HEK293 (cell line): Measurements from ENCODE around the gene NFIL3.

ENCODE experiments used
- CTCF ChIP-seq: fragments of 450-650 bp; formaldehyde crosslinking; IDR thresholded peaks from 2 replicates; pipeline ENCODE4 v1.5.1; 2016; ENCODE audit warnings: missing biosample characterization, missing genetic modification characterization
- ELK4 ChIP-seq: IDR thresholded peaks from 2 replicates; pipeline ENCODE4 v1.6.1; 2011; ENCODE audit warnings: mild to moderate bottlenecking, low read depth, low read length, borderline replicate concordance
- MYNN ChIP-seq: fragments of 450-650 bp; formaldehyde crosslinking; IDR thresholded peaks from 2 replicates; pipeline ENCODE4 v1.5.1; 2016; ENCODE audit warnings: missing biosample characterization, missing genetic modification characterization, borderline replicate concordance
- SETDB1 ChIP-seq: IDR thresholded peaks from one replicate; pipeline ENCODE4 v1.6.1; 2017; ENCODE audit warnings: mild to moderate bottlenecking, low read length, moderate library complexity, mixed read lengths; ENCODE audit not compliant: insufficient read length
- ZBTB10 ChIP-seq: fragments of 450-650 bp; formaldehyde crosslinking; IDR thresholded peaks from 2 replicates; pipeline ENCODE4 v1.5.1; 2016; ENCODE audit warnings: missing biosample characterization, missing genetic modification characterization
- ZFHX2 ChIP-seq: fragments of 450-650 bp; formaldehyde crosslinking; conservative IDR thresholded peaks from 2 replicates; pipeline ENCODE4 v1.5.1; 2016; ENCODE audit warnings: missing biosample characterization, missing genetic modification characterization
- ZNF350 ChIP-seq: fragments of 450-650 bp; formaldehyde crosslinking; IDR thresholded peaks from 2 replicates; pipeline ENCODE4 v1.5.0; 2017; ENCODE audit warnings: missing biosample characterization, mild to moderate bottlenecking, missing genetic modification characterization
- ZNF416 ChIP-seq: fragments of 450-650 bp; formaldehyde crosslinking; IDR thresholded peaks from 2 replicates; pipeline ENCODE4 v1.5.1; 2016; ENCODE audit warnings: missing biosample characterization, missing genetic modification characterization
- ZNF529 ChIP-seq: fragments of 450-650 bp; formaldehyde crosslinking; IDR thresholded peaks from 2 replicates; pipeline ENCODE4 v1.5.1; 2017; ENCODE audit warnings: missing genetic modification characterization, missing biosample characterization; ENCODE audit not compliant: insufficient replicate concordance
- ZNF585B ChIP-seq: fragments of 450-650 bp; formaldehyde crosslinking; IDR thresholded peaks from 2 replicates; pipeline ENCODE4 v1.5.1; 2016; ENCODE audit warnings: missing biosample characterization, missing genetic modification characterization
- ZNF677 ChIP-seq: fragments of 450-650 bp; IDR thresholded peaks from 2 replicates; pipeline ENCODE4 v1.5.0; 2018; ENCODE audit warnings: missing biosample characterization, mild to moderate bottlenecking, missing genetic modification characterization, moderate library complexity
- ZNF776 ChIP-seq: fragments of 450-650 bp; formaldehyde crosslinking; IDR thresholded peaks from 2 replicates; pipeline ENCODE4 v1.5.0; 2017; ENCODE audit warnings: missing biosample characterization, missing genetic modification characterization, borderline replicate concordance
- ZSCAN30 ChIP-seq: fragments of 450-650 bp; IDR thresholded peaks from 2 replicates; pipeline ENCODE4 v1.5.1; 2018; ENCODE audit warnings: missing biosample characterization, mild to moderate bottlenecking, missing genetic modification characterization, moderate library complexity
- TF ChIP-seq, protein P1 (sequence below): fragments of 450-650 bp; formaldehyde crosslinking; IDR thresholded peaks from 2 replicates; pipeline ENCODE4 v1.5.1; 2016; ENCODE audit warnings: missing biosample characterization, missing genetic modification characterization
- TF ChIP-seq, protein P2 (sequence below): fragments of 450-650 bp; formaldehyde crosslinking; IDR thresholded peaks from 2 replicates; pipeline ENCODE4 v1.5.0; 2017; ENCODE audit warnings: missing biosample characterization, missing genetic modification characterization, borderline replicate concordance
- TF ChIP-seq, protein P3 (sequence below): fragments of 450-650 bp; formaldehyde crosslinking; IDR thresholded peaks from 2 replicates; pipeline ENCODE4 v1.5.1; 2016; ENCODE audit warnings: missing biosample characterization, missing genetic modification characterization

The NFIL3 gene

DNA sequence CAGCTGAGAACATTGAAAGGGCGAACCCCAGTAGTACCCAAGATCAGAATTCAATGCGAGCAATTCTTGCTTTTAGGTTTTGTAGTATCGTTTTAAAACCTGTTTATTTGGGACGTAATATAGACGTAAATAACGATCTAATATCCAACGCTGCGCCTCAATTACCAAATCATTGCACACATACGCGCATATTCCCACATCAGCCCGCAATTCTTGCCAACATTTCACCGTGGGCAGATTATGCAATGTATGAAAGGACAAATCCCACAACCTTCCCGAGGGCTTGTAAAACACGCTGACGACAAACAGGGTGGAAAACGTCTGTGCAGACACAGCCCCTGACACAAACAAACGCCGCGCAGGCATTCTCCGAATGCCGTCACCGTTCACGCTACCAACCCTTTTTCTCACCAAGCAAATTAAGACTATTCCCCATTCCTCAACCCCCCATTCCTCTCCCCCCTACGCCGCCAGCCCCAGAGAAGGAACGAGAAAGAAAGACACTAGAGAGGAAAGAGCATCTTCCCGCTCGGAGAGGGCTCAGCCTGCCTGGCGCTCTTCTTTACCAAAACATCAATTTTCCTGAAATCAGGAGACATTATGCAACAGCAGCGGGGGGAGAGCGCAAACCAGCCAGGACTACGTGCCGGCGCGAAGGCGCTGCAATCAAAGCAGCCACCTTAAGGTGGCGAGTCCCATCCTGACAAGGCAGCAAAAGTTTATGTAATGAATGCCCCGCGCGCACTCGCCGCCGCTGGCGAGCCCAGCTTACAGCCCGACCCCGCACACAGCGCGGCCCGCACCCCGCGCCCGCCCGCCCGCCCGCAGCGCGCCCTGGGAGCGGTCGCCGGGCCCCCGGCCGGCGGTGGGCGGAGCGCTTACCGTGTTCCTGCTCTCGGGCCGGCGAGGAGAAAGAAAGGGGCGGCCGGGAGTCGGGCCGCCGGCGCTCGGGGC is 597 bp downstream of the NFIL3 start (continued):
- TF ChIP-seq, protein P1, sequence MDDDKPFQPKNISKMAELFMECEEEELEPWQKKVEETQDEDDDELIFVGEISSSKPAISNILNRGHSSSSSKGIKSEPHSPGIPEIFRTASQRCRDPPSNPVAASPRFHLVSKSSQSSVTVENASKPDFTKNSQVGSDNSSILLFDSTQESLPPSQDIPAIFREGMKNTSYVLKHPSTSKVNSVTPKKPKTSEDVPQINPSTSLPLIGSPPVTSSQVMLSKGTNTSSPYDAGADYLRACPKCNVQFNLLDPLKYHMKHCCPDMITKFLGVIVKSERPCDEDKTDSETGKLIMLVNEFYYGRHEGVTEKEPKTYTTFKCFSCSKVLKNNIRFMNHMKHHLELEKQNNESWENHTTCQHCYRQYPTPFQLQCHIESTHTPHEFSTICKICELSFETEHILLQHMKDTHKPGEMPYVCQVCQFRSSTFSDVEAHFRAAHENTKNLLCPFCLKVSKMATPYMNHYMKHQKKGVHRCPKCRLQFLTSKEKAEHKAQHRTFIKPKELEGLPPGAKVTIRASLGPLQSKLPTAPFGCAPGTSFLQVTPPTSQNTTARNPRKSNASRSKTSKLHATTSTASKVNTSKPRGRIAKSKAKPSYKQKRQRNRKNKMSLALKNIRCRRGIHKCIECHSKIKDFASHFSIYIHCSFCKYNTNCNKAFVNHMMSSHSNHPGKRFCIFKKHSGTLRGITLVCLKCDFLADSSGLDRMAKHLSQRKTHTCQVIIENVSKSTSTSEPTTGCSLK: no peak
- TF ChIP-seq SETDB1 (no peak), ZNF677 (tag by site-specific recombination) (no peak), ZNF585B (no peak), ZNF529 (no peak), ZNF416 (no peak), ZNF350 (tag by site-specific recombination) (no peak), ZBTB10 (tag by site-specific recombination) (no peak; the same call in 1 of the 2 replicates), ZFHX2 (tag by site-specific recombination) (peak; percentile 52; the same call in 1 of the 2 replicates), ZNF776 (tag by site-specific recombination) (no peak), ELK4 (no peak), ZSCAN30 (no peak), MYNN (tag by site-specific recombination) (no peak), CTCF (tag by site-specific recombination) (peak; percentile 19; the same call in 1 of the 2 replicates)
- TF ChIP-seq, protein P2, sequence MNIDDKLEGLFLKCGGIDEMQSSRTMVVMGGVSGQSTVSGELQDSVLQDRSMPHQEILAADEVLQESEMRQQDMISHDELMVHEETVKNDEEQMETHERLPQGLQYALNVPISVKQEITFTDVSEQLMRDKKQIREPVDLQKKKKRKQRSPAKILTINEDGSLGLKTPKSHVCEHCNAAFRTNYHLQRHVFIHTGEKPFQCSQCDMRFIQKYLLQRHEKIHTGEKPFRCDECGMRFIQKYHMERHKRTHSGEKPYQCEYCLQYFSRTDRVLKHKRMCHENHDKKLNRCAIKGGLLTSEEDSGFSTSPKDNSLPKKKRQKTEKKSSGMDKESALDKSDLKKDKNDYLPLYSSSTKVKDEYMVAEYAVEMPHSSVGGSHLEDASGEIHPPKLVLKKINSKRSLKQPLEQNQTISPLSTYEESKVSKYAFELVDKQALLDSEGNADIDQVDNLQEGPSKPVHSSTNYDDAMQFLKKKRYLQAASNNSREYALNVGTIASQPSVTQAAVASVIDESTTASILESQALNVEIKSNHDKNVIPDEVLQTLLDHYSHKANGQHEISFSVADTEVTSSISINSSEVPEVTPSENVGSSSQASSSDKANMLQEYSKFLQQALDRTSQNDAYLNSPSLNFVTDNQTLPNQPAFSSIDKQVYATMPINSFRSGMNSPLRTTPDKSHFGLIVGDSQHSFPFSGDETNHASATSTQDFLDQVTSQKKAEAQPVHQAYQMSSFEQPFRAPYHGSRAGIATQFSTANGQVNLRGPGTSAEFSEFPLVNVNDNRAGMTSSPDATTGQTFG (tag by site-specific recombination): no peak
- TF ChIP-seq, protein P3, sequence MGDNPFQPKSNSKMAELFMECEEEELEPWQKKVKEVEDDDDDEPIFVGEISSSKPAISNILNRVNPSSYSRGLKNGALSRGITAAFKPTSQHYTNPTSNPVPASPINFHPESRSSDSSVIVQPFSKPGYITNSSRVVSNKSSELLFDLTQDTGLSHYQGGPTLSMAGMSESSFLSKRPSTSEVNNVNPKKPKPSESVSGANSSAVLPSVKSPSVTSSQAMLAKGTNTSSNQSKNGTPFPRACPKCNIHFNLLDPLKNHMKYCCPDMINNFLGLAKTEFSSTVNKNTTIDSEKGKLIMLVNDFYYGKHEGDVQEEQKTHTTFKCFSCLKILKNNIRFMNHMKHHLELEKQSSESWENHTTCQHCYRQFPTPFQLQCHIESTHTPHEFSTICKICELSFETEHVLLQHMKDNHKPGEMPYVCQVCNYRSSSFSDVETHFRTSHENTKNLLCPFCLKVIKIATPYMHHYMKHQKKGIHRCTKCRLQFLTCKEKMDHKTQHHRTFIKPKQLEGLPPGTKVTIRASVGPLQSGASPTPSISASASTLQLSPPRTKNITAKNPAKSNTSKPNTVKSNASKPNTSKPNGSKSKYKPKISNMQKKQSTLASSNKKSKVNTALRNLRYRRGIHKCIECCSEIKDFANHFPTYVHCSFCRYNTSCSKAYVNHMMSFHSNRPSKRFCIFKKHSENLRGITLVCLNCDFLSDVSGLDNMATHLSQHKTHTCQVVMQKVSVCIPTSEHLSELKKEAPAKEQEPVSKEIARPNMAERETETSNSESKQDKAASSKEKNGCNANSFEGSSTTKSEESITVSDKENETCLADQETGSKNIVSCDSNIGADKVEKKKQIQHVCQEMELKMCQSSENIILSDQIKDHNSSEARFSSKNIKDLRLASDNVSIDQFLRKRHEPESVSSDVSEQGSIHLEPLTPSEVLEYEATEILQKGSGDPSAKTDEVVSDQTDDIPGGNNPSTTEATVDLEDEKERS (tag by site-specific recombination): no peak
